SK-N-SH (cell line): ENCODE data around the gene ABCF3.

Experiments used
- EP300 ChIP-seq, 2 experiments: IDR thresholded peaks; 2 replicates each; pipeline versions ENCODE4 v1.4.0 to v1.6.1; 2012; ENCODE audit warnings: borderline replicate concordance in 1 of 2, low read depth in 1 of 2, low read length in 1 of 2
- EZH2phosphoT487 ChIP-seq: fragments of 200-600 bp; sonication (generic); IDR thresholded peaks from 2 replicates; pipeline ENCODE4 v1.6.1; 2017; ENCODE audit warnings: low read depth, mixed run types, mild to moderate bottlenecking, antibody characterized with exemption, moderate library complexity, borderline replicate concordance
- GABPA ChIP-seq: IDR thresholded peaks from 2 replicates; pipeline ENCODE4 v1.4.0; 2012; ENCODE audit warnings: low read depth, mild to moderate bottlenecking
- MXI1 ChIP-seq: IDR thresholded peaks from 2 replicates; pipeline ENCODE4 v1.6.1; 2012; ENCODE audit warnings: mild to moderate bottlenecking, low read depth, low read length, improper control_type of control experiment
- POLR2AphosphoS5 ChIP-seq: IDR thresholded peaks from 2 replicates; pipeline ENCODE4 v1.6.1; 2012; ENCODE audit warnings: low read depth, low read length
- RCOR1 ChIP-seq: fragments of 150-350 bp; IDR thresholded peaks from 2 replicates; pipeline ENCODE4 v1.6.1; 2017; ENCODE audit warnings: antibody characterized with exemption, low read length
- SMC3 ChIP-seq: IDR thresholded peaks from 2 replicates; pipeline ENCODE4 v1.6.1; 2012; ENCODE audit warnings: low read depth, low read length, improper control_type of control experiment
- TAF1 ChIP-seq: IDR thresholded peaks from 2 replicates; pipeline ENCODE4 v1.6.1; 2012; ENCODE audit warnings: low read depth, mild to moderate bottlenecking, low read length, moderate library complexity, borderline replicate concordance
- TCF12 ChIP-seq: IDR thresholded peaks from 2 replicates; pipeline ENCODE4 v1.4.0; 2012
- TEAD4 ChIP-seq: IDR thresholded peaks from 2 replicates; pipeline ENCODE4 v1.4.0; 2012; ENCODE audit warnings: mild to moderate bottlenecking, borderline replicate concordance; ENCODE audit not compliant: insufficient read depth
- TF ChIP-seq, protein P1 (sequence below): fragments of 200-600 bp; sonication (generic); IDR thresholded peaks from 2 replicates; pipeline ENCODE4 v1.6.1; 2017; ENCODE audit warnings: antibody characterized with exemption, mild to moderate bottlenecking, moderate library complexity
- TF ChIP-seq, protein P2 (sequence below): IDR thresholded peaks from 2 replicates; pipeline ENCODE4 v1.6.1; 2012; ENCODE audit warnings: mild to moderate bottlenecking, low read depth, low read length, moderate library complexity
- TF ChIP-seq, protein P3 (sequence below): IDR thresholded peaks from 2 replicates; pipeline ENCODE4 v1.4.0; 2012; ENCODE audit warnings: low read depth

DNA sequence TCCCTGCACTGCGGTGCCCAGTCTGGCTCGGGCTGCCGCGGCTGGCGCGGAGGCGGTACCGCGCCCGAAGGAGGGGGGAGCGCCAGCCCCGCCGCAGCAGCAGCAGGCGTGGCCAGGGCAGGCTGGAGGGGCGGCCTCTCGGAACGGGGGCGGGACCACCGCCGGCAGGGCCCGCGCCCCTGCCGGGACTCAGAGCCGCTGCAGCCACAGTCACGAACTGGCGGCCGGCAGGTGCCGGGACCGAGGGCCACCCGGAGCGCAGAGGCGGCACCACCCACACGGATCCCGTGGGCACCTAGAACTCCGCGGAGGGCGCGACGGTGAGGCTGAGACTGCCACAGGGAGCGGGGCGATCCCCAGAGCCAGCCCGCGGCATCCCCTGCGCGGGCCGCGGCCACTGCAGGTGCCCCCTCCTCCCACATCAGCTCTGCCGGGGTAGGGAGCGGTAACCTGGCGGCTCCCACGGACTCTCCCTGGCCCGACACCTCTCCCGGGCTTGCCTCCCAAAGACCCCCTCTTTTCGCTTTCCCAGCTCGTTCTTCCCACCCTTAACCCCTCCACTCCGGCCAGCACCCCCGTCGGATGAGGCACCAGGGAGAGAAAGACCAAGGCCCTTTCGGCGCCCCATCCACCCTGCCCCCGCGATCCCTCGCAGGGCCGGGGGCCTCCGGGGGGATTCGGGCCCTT lies 43.5 kb downstream of the ABCF3 start, which contains the start of gene VWA5B2:
- TF ChIP-seq, protein P1, sequence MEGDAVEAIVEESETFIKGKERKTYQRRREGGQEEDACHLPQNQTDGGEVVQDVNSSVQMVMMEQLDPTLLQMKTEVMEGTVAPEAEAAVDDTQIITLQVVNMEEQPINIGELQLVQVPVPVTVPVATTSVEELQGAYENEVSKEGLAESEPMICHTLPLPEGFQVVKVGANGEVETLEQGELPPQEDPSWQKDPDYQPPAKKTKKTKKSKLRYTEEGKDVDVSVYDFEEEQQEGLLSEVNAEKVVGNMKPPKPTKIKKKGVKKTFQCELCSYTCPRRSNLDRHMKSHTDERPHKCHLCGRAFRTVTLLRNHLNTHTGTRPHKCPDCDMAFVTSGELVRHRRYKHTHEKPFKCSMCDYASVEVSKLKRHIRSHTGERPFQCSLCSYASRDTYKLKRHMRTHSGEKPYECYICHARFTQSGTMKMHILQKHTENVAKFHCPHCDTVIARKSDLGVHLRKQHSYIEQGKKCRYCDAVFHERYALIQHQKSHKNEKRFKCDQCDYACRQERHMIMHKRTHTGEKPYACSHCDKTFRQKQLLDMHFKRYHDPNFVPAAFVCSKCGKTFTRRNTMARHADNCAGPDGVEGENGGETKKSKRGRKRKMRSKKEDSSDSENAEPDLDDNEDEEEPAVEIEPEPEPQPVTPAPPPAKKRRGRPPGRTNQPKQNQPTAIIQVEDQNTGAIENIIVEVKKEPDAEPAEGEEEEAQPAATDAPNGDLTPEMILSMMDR = peak; percentile 21; the same call in 1 of the 2 replicates
- TF ChIP-seq RCOR1 = no peak
- TF ChIP-seq, protein P2, sequence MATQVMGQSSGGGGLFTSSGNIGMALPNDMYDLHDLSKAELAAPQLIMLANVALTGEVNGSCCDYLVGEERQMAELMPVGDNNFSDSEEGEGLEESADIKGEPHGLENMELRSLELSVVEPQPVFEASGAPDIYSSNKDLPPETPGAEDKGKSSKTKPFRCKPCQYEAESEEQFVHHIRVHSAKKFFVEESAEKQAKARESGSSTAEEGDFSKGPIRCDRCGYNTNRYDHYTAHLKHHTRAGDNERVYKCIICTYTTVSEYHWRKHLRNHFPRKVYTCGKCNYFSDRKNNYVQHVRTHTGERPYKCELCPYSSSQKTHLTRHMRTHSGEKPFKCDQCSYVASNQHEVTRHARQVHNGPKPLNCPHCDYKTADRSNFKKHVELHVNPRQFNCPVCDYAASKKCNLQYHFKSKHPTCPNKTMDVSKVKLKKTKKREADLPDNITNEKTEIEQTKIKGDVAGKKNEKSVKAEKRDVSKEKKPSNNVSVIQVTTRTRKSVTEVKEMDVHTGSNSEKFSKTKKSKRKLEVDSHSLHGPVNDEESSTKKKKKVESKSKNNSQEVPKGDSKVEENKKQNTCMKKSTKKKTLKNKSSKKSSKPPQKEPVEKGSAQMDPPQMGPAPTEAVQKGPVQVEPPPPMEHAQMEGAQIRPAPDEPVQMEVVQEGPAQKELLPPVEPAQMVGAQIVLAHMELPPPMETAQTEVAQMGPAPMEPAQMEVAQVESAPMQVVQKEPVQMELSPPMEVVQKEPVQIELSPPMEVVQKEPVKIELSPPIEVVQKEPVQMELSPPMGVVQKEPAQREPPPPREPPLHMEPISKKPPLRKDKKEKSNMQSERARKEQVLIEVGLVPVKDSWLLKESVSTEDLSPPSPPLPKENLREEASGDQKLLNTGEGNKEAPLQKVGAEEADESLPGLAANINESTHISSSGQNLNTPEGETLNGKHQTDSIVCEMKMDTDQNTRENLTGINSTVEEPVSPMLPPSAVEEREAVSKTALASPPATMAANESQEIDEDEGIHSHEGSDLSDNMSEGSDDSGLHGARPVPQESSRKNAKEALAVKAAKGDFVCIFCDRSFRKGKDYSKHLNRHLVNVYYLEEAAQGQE = no peak
- peak; percentile 52; the same call in 1 of the 2 replicates for TF ChIP-seq MXI1
- no peak; the same call in 1 of the 2 replicates for TF ChIP-seq TAF1
- no peak for TF ChIP-seq GABPA
- TF ChIP-seq EZH2phosphoT487 = peak; percentile 55; the same call in 1 of the 2 replicates
- no peak for TF ChIP-seq TCF12
- TF ChIP-seq EP300 (IDR thresholded peaks at IDR 0.05; ENCODE audit: borderline replicate concordance in 1 of 2, low read depth in 1 of 2, low read length in 1 of 2) = no peak
- no peak; the same call in 1 of the 2 replicates for TF ChIP-seq SMC3
- no peak for TF ChIP-seq POLR2AphosphoS5
- TF ChIP-seq TEAD4 = no peak
- TF ChIP-seq, protein P3, sequence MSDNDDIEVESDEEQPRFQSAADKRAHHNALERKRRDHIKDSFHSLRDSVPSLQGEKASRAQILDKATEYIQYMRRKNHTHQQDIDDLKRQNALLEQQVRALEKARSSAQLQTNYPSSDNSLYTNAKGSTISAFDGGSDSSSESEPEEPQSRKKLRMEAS = no peak
